HFF-Myc (cell line): ENCODE measurements around the gene GNB1L.
"Not testable (repeated sequence)": the region's sequence is repeated elsewhere in the genome, so short reads cannot be mapped to it uniquely, and the experiment has no call there.

Experiments used
- DNase-seq: peaks from one replicate; pipeline ENCODE4 v3.0.0-alpha.2; 2011; ENCODE audit warnings: low read depth; ENCODE audit errors: extremely low read depth
- H3K4me3 ChIP-seq: replicated peaks from 2 replicates; pipeline ENCODE4 v1.5.1; 2011; ENCODE audit warnings: low read depth, mild to moderate bottlenecking, control low read depth, low read length
- TF ChIP-seq, protein P1 (sequence below): IDR thresholded peaks from 2 replicates; pipeline ENCODE4 v1.5.1; 2012; ENCODE audit warnings: mild to moderate bottlenecking, low read depth, low read length, control low read depth; ENCODE audit errors: missing control alignments

GNB1L gene

DNA sequence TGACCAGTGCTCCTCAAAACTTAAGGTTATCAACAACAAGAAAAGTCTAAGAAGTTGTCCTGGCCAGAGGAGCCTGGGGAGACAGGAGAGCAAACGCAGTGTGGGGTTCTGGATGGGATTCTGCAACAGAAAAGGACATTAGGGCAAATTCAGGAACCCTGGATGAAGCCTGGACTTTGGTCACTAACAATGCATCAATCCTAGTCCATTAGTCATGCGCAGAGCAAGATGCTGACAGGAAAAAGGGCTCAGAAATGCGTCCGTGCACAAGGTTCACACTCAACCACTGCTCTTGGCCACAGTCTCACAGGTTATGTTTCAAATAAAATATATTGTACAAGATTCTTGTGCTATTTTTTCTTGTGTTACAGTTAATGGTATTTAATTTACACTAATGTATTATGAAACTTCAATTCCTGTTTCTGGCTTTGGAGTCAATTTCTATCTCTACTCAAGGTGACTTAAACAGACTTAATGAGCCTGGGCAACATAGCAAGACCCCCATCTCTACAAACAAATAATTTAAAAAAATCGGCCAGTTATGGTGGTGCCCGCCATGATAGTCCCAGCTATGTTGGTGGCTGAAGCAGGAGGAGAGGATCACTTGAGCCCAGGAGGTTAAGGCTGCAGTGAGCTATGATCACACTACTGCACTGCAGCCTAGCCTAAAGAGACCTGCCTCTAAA is 13.6 kb downstream of the GNB1L start:
- no peak for DNase-seq
- TF ChIP-seq, protein P1, sequence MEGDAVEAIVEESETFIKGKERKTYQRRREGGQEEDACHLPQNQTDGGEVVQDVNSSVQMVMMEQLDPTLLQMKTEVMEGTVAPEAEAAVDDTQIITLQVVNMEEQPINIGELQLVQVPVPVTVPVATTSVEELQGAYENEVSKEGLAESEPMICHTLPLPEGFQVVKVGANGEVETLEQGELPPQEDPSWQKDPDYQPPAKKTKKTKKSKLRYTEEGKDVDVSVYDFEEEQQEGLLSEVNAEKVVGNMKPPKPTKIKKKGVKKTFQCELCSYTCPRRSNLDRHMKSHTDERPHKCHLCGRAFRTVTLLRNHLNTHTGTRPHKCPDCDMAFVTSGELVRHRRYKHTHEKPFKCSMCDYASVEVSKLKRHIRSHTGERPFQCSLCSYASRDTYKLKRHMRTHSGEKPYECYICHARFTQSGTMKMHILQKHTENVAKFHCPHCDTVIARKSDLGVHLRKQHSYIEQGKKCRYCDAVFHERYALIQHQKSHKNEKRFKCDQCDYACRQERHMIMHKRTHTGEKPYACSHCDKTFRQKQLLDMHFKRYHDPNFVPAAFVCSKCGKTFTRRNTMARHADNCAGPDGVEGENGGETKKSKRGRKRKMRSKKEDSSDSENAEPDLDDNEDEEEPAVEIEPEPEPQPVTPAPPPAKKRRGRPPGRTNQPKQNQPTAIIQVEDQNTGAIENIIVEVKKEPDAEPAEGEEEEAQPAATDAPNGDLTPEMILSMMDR = no peak
- no peak overlapping the region for H3K4me3 ChIP-seq

DNA sequence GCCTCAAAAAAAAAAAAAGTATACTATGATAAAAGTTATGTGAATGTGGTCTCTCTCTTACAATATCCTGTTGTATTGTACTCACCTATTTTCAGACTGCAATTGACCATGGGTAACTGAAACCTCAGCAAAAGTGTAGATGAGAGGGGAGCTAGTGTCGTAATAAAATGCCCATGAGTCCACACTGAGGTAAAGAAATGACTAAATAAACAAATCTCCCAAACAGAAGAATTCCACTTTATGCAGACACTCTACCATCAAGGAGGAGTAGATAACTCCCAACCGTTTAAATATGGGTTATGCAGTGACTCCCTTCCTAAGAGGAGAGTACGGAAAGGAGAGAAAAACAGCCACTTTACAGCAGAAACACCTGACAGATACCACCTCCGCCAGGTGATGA is 14.6 kb downstream of the GNB1L start:
- H3K4me3 ChIP-seq = no peak overlapping the region
- no peak for DNase-seq
- TF ChIP-seq, protein P1 = no peak

DNA sequence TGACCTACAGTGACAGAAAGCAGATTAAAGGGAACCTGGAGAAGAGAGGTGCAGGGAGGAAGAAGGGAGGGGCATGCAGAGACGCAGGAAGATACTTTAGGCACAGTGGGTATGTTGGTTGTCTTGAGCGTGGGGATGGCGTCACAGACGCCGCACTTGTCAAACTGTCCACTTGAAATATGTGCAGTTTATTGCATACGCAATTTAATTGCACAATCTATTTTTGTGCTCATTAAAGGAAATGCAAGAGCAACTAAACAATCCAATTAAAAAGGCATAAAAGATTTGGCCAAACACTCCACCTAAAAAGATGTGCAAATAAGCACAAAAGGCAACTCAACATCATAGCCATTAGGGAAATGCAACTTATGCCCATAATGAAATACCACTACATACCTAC is 16.8 kb downstream of the GNB1L start:
- H3K4me3 ChIP-seq = no peak overlapping the region
- TF ChIP-seq, protein P1 = no peak
- DNase-seq = no peak

- no peak for DNase-seq
- TF ChIP-seq, protein P1 = no peak
- no peak overlapping the region for H3K4me3 ChIP-seq
Measured at GRCh38 chr22:19836512-19836911, 18.2 kb downstream of the GNB1L start.

DNA sequence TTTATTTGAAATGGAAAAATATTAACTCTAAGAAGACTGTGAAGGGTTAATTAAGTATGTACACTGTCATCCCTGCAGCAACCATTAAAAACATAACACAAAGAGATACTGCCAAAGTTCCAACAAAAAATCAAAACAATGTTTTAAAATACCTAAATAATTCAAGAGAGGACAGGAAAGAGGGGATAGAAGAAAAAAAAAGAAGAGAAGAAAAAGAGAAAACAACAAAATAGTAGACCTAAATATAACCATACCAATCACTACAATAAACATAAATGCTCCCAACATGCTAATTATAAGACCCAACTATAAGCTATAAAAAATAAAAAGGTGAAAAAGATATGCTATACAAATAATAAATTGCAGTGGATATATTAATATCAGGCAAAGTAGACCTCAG is 20.1 kb downstream of the GNB1L start:
- TF ChIP-seq, protein P1 = no peak
- no peak for DNase-seq
- H3K4me3 ChIP-seq = no peak overlapping the region

GRCh38 chr22:19833327-19833726 is 21.3 kb downstream of the GNB1L start:
- DNase-seq, H3K4me3 ChIP-seq: not testable (repeated sequence)

DNA sequence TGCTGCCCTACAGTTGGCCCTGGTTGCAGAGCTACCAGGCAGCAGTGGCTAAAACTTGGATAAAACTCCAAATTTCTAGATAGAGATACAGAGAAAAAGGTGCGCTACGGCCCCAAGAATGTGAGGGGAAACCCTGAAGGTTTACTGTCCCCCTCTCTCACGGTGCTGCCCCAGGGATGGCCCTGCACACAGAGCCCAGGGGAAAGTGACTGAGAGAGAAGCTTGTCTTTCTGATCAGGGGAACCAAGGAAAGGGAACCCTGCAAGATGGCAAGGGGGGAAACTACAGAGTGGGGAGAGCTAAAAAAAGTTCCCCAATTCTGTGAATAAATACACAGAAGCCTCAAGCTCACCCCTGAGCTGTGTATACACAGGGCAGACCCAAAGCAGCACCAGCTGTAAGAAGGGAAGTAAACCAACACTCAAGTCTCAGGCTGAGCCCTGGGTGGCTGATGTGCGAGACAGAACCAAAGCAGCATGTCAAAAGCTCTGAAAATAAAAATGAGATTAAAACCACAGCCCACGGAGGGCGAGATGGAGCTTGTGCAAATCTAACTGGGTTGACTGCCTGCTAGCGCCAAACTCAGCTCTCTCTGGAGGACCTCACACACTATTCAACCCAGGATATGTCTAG is 22.1 kb downstream of the GNB1L start:
- TF ChIP-seq, protein P1 = no peak
- no peak overlapping the region for H3K4me3 ChIP-seq
- DNase-seq = no peak

- not testable (repeated sequence) for H3K4me3 ChIP-seq, DNase-seq
Measured at GRCh38 chr22:19831979-19832378, 22.7 kb downstream of the GNB1L start.
